GM10248 (cell line): ENCODE data around the gene CRABP2.

Source experiments
- CTCF ChIA-PET: fragments of 300-600 bp; sonication (Branson Sonifier 250); formaldehyde crosslinking; extraction: SDS; loops from one replicate; lab custom pipeline; 2021; ENCODE audit warnings: antibody characterized with exemption; lab: Yijun Ruan, JAX
- POLR2A ChIA-PET: fragments of 350-650 bp; sonication (Branson Sonifier 250); formaldehyde crosslinking; extraction: SDS; loops from one replicate; lab custom pipeline; 2020; ENCODE audit warnings: antibody characterized with exemption; lab: Yijun Ruan, JAX
- DNase-seq: peaks from one replicate; pipeline ENCODE4 v3.0.0; 2012; ENCODE audit errors: extremely low spot score
- TF ChIP-seq, protein P1 (sequence below): IDR thresholded peaks from 2 replicates; pipeline ENCODE4 v1.5.1; 2012; ENCODE audit warnings: mild to moderate bottlenecking, low read depth; ENCODE audit errors: extremely low read depth, missing control alignments, control extremely low read depth

CRABP2 gene

DNA sequence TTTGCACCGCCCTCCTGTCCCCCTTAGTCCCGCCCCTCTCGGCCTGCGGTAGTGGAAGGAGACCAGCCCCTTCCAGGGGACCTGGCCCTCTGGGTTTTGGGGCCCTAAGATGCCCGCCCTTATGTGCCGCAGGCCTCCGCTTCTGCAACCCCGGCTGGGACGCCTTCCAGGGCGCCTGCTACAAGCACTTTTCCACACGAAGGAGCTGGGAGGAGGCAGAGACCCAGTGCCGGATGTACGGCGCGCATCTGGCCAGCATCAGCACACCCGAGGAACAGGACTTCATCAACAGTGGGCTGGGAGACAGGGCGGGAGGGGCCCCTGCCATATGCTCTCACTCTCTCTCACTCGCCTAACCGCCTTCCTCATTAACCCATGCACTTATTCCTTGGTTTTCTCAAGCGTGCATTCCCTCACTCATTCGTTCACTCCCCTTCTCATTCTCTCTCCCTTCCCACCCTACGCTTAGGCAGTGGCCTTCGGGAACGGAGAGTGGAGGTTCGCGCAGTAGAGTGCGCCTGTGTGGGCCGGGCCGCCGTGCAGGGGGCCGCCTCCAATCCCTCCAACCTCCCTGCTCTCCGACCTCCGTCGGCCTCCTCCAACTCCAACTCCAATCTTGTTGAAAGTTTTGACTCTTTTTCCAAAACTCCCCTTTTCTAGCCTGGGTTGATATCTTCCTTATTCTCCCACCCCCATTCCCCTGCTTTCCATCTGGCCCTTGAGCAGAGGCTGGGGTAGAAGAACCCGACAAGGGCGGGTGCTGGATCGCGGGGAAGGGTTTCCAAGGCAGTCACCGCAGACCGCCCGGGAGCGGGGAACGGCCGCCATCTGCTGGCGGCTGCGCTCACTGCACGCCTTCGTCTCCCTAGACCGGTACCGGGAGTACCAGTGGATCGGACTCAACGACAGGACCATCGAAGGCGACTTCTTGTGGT lies 48.3 kb downstream of the CRABP2 start:
- ChIA-PET POLR2A (no interaction called here), CTCF (interaction anchor here (0.7 to 14.2 kb wide), 19 partner anchors 9 to 234 kb away, joined by 3 to 431 read pairs (median 4); partner anchors contain the start of genes BCAN, CRABP2, HAPLN2 and ISG20L2)
- peak; percentile 82 for DNase-seq
- TF ChIP-seq, protein P1, sequence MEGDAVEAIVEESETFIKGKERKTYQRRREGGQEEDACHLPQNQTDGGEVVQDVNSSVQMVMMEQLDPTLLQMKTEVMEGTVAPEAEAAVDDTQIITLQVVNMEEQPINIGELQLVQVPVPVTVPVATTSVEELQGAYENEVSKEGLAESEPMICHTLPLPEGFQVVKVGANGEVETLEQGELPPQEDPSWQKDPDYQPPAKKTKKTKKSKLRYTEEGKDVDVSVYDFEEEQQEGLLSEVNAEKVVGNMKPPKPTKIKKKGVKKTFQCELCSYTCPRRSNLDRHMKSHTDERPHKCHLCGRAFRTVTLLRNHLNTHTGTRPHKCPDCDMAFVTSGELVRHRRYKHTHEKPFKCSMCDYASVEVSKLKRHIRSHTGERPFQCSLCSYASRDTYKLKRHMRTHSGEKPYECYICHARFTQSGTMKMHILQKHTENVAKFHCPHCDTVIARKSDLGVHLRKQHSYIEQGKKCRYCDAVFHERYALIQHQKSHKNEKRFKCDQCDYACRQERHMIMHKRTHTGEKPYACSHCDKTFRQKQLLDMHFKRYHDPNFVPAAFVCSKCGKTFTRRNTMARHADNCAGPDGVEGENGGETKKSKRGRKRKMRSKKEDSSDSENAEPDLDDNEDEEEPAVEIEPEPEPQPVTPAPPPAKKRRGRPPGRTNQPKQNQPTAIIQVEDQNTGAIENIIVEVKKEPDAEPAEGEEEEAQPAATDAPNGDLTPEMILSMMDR = peak; percentile 98

DNA sequence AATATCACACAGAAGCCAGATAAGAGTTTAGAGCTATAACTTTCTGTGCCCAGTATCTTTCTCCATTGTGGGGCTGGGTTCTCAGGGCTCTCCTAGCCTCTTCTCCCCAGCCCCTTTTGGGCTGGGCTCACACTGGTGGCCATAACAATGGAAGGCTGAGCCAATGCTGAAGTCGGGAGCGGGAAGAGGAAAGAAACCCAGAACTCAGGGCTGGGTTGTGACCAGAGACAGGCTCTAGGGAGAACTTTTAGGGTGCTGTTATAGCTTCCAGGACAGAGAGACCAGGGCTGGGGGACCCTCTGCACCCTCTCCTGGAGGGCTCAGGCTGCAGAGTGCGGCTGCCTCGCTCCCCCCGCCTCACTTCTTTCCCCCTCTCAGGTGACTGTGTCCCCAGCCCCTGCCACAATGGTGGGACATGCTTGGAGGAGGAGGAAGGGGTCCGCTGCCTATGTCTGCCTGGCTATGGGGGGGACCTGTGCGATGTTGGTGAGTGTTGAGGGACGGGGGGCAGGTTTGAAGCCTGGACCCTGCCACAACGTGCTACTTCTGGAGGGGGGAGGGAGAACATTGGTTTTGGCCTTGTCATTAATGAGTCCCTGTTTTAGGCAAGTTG lies 49.4 kb downstream of the CRABP2 start:
- POLR2A ChIA-PET = no interaction called here
- CTCF ChIA-PET = interaction anchor here (0.7 to 14.2 kb wide), 8 partner anchors 10 to 176 kb away, joined by 3 to 431 read pairs (median 5); partner anchors contain the start of genes BCAN, CRABP2, HAPLN2 and NES
- TF ChIP-seq, protein P1 = no peak
- DNase-seq = no peak

DNA sequence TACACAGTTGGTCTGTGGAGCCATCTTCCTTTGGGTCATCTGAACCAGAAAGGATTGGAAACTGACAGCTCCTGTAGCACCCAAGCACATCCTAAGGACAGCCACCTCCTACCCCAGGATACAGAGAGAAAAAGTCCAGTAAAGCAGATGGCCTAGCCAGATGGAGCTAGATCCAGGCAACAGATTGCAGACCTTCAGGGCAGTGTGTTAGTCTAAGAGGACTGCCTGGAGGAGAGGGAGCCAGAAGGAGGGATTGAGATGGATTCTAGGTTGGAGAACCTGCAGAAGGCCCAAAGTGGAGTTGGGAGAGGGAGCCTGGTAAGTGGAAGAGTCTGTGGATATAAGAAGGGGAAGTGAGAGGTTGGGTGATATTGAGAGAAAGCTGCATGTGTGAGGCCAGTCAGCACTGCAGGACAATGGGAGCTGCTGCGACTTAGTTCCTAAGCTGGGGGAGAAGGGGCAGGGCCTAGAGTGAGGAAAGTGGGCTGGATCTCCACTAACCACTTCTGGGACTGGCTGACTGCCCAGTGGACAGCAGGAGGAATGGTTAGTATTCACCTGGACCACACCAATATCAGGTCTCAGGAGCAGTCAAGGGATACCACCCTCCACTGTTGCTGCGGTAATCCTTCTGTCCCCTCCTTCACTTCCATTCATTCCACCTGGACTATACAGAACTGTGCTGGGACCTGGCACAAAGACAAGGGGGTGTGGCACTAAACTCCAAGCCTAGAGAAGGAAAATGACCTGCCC lies 50.1 kb downstream of the CRABP2 start:
- CTCF ChIA-PET = interaction anchor here (0.6 to 14.2 kb wide), 6 partner anchors 13 to 175 kb away, joined by 3 to 431 read pairs (median 6); partner anchors contain the start of genes BCAN, CRABP2, HAPLN2 and NES
- POLR2A ChIA-PET = no interaction called here

DNA sequence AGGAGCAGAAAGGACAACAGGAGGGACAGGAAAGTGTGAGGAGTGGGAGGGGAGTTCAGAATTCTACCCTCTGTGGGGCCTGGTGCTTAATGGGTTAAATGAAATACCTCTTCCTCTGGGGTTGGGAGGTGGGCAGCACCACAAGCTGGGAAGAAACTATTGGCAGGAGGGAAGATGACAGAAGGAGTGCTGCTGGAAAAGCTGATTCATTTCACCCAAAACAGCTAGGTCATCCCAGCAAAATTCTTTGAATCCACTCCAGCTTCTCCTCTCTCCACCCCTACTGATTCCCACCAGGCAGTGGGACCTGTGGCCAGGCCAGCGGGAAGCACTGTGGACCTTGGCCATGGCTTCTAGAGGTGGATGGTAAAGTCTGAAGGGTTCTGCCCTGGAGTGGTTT lies 50.7 kb downstream of the CRABP2 start:
- no peak for DNase-seq
- TF ChIP-seq, protein P1 = no peak
- POLR2A ChIA-PET = no interaction called here
- CTCF ChIA-PET = interaction anchor here (0.6 to 14.2 kb wide), 6 partner anchors 13 to 174 kb away, joined by 3 to 431 read pairs (median 6); partner anchors contain the start of genes BCAN, CRABP2, HAPLN2 and NES

More for the DNA sequence above, 50.1 kb downstream of the CRABP2 start:
- TF ChIP-seq, protein P1 = no peak
- DNase-seq = no peak

DNA sequence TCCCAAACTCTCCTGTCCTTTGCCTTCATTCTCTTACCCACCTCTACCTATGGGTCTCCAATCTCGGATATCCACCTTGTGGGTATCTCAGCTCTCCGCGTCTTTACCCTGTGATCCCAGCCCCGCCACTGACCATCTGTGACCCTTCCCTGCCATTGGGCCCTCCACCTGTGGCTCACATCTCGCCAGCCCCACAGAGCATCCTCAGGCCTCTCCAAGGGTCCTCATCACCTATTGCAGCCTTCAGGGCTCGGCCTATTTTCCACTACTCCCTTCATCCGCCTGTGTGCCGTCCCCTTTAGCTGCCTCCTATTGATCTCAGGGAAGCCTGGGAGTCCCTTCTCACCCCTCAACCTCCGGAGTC lies 52.4 kb downstream of the CRABP2 start:
- POLR2A ChIA-PET = no interaction called here
- no peak for DNase-seq
- TF ChIP-seq, protein P1 = no peak
- CTCF ChIA-PET = interaction anchor here (0.8 to 5.8 kb wide), 4 partner anchors 8 to 73 kb away, joined by 3 to 61 read pairs (median 28); no protein-coding TSS in a partner anchor
